ENCODE data around the gene SPNS3. TPM values are rescaled to one million over a fixed set of nuclear protein-coding genes. Genes with fewer than 3 reads are reported as not detected.

Gene SPNS3
- total RNA-seq, 2 experiments from 2014 or later, result 51.2 to 54.6 TPM

- intact Hi-C loops (cut with micrococcal nuclease; ENCODE audit: unreplicated experiment), result no loop called here
- CTCF ChIA-PET (ENCODE audit: unreplicated experiment), result no interaction called here
- no peak for DNase-seq (ENCODE audit: low spot score)
- H3K4me1 ChIP-seq (ENCODE audit: insufficient read depth, low read length, poor library complexity, severe bottlenecking), result peaks cover 41% of the 10 kb centered on the region
- no peak overlapping the region for H3K4me3 ChIP-seq (ENCODE audit: low read depth, low read length, poor library complexity, severe bottlenecking)
- H3K9me2 ChIP-seq (ENCODE audit: insufficient read depth, low read length), result no peaks in the 10 kb centered on the region
- H3K9me3 ChIP-seq (ENCODE audit: low read length), result no peaks in the 10 kb centered on the region
- H3K36me3 ChIP-seq (ENCODE audit: insufficient read depth, low read length), result no peaks in the 10 kb centered on the region
- no peak overlapping the region for H2AFZ ChIP-seq (ENCODE audit: low read length)
- H3K27ac ChIP-seq (ENCODE audit: low read depth, low read length, poor library complexity, severe bottlenecking), result no peak overlapping the region
- no peaks in the 10 kb centered on the region for H3K79me2 ChIP-seq (ENCODE audit: insufficient read depth, low read depth, low read length)
- TF ChIP-seq, protein P1, sequence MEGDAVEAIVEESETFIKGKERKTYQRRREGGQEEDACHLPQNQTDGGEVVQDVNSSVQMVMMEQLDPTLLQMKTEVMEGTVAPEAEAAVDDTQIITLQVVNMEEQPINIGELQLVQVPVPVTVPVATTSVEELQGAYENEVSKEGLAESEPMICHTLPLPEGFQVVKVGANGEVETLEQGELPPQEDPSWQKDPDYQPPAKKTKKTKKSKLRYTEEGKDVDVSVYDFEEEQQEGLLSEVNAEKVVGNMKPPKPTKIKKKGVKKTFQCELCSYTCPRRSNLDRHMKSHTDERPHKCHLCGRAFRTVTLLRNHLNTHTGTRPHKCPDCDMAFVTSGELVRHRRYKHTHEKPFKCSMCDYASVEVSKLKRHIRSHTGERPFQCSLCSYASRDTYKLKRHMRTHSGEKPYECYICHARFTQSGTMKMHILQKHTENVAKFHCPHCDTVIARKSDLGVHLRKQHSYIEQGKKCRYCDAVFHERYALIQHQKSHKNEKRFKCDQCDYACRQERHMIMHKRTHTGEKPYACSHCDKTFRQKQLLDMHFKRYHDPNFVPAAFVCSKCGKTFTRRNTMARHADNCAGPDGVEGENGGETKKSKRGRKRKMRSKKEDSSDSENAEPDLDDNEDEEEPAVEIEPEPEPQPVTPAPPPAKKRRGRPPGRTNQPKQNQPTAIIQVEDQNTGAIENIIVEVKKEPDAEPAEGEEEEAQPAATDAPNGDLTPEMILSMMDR (conservative IDR thresholded peaks at IDR 0.05; ENCODE audit: low read length), result no peak
- no peak for TF ChIP-seq EZH2phosphoT487 (IDR thresholded peaks at IDR 0.05; ENCODE audit: borderline replicate concordance, low read depth, low read length)
- BruUV-seq (replicated peaks), result no TSS peak
- POLR2A ChIA-PET, result interaction anchor here (0.6 kb wide), 1 partner anchor 208 kb away, joined by 4 read pairs; no protein-coding TSS in a partner anchor
- H4K20me1 ChIP-seq (ENCODE audit: insufficient read depth, low read length), result no peaks in the 10 kb centered on the region
- H3K4me2 ChIP-seq (ENCODE audit: low read length), result no peak overlapping the region
These were observed 68.9 kb downstream of the SPNS3 start for GRCh38 chr17:4502466-4503154.

DNA sequence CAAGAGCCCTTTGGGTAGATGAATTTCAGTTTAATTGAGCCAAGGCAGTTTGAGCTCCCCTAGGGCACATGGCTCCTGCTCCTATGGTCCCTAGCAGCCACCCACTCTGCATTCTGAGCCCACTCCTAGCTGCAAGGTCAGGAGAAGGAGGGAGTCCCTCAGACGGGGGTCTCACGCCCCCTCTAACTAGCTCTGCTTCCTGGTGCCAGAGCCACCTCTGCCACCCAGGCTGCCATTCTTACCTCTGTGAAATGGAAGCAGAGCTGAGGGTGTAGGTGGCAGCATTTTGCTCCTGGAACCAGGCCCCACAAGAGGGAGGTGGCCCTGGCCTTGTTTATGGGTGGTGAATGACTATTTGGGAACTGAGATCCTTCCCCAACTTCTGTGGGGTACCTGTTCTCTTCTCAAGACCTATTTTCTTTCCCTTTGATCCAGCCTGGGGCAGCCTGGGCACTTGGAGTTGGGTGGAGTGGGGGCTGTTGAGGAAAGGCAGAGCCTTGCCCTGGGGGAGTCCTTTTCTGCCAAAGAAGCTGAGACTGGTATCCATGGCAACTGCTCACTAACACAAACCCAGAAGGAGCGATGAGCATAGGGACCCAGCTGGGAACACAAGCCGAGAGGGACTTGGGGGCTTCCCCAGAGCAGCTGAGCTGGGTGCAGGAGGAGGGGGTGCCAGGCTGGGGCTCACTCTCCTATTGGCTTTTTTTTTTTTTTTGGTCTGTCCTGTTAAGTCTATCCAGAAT lies 69.7 kb downstream of the SPNS3 start:
- ChIA-PET POLR2A (interaction anchor here (0.6 kb wide), 1 partner anchor 209 kb away, joined by 4 read pairs; no protein-coding TSS in a partner anchor), CTCF (ENCODE audit: unreplicated experiment) (no interaction called here)
- H3K4me3 ChIP-seq (ENCODE audit: low read depth, low read length, poor library complexity, severe bottlenecking), result no peak overlapping the region
- no TSS peak for BruUV-seq (replicated peaks)
- H4K20me1 ChIP-seq (ENCODE audit: insufficient read depth, low read length), result no peaks in the 10 kb centered on the region
- H3K9me3 ChIP-seq (ENCODE audit: low read length), result no peaks in the 10 kb centered on the region
- H3K79me2 ChIP-seq (ENCODE audit: insufficient read depth, low read depth, low read length), result no peaks in the 10 kb centered on the region
- H3K4me1 ChIP-seq (ENCODE audit: insufficient read depth, low read length, poor library complexity, severe bottlenecking), result peaks cover 33% of the 10 kb centered on the region
- no peak for TF ChIP-seq EZH2phosphoT487 (IDR thresholded peaks at IDR 0.05; ENCODE audit: borderline replicate concordance, low read depth, low read length)
- TF ChIP-seq, protein P1 (conservative IDR thresholded peaks at IDR 0.05; ENCODE audit: low read length), result no peak
- H2AFZ ChIP-seq (ENCODE audit: low read length), result no peak overlapping the region
- intact Hi-C loops (cut with micrococcal nuclease; ENCODE audit: unreplicated experiment), result no loop called here
- no peaks in the 10 kb centered on the region for H3K36me3 ChIP-seq (ENCODE audit: insufficient read depth, low read length)
- DNase-seq (ENCODE audit: low spot score), result no peak
- no peaks in the 10 kb centered on the region for H3K9me2 ChIP-seq (ENCODE audit: insufficient read depth, low read length)
- H3K27ac ChIP-seq (ENCODE audit: low read depth, low read length, poor library complexity, severe bottlenecking), result no peak overlapping the region
- H3K4me2 ChIP-seq (ENCODE audit: low read length), result peak overlapping the region; percentile 48; the same call in 1 of the 2 replicates

Data from OCI-LY7 (cell line).